Esophagus muscularis mucosa (tissue), 4 donors: ENCODE measurements around the gene PLEKHG4B. TPM values are rescaled to one million over a fixed set of nuclear protein-coding genes. Genes with fewer than 3 reads are reported as not detected.

Experiments
- DNase-seq: peaks from one replicate; pipeline ENCODE4 v3.0.0-alpha.2; 2017; ENCODE audit errors: extremely low spot score
- H3K27ac ChIP-seq, 4 donors: fragments of 200-600 bp; sonication (generic); replicated peaks in 1 of 4; 1 replicate in 3 of 4; 2 replicates in 1 of 4; pipeline ENCODE4 v1.5.1; 2016 to 2019; ENCODE audit warnings: mild to moderate bottlenecking in 1 of 4
- H3K27me3 ChIP-seq, 4 donors: fragments of 200-600 bp; sonication (generic); one replicate each; pipeline versions ENCODE4 v1.5.1 to v1.6.0; 2016 to 2019
- H3K36me3 ChIP-seq, 4 donors: fragments of 200-600 bp; sonication (generic); one replicate each; pipeline ENCODE4 v1.5.1; 2016 to 2019
- H3K4me1 ChIP-seq, 4 donors: fragments of 200-600 bp; sonication (generic); one replicate each; pipeline ENCODE4 v1.5.1; 2016 to 2019
- H3K4me3 ChIP-seq, 4 donors: fragments of 200-600 bp; sonication (generic); 1 replicate in 2 of 4; 2 replicates in 2 of 4; pipeline ENCODE4 v1.5.1; 2016 to 2019; ENCODE audit warnings: mild to moderate bottlenecking in 4 of 4, moderate library complexity in 1 of 4
- H3K9me3 ChIP-seq, 4 donors: fragments of 200-600 bp; sonication (generic); 1 replicate in 3 of 4; 2 replicates in 1 of 4; pipeline ENCODE4 v1.5.1; 2016 to 2019
- EP300 ChIP-seq: sonication (generic); formaldehyde crosslinking; IDR thresholded peaks from one replicate; pipeline ENCODE4 v1.6.1; 2017; ENCODE audit warnings: antibody characterized with exemption
- POLR2A ChIP-seq: fragments of 450-650 bp; IDR thresholded peaks from one replicate; pipeline ENCODE4 v1.6.1; 2017; ENCODE audit warnings: antibody characterized with exemption, moderate library complexity, mild to moderate bottlenecking, low read depth
- POLR2AphosphoS5 ChIP-seq, 2 donors: sonication (generic); formaldehyde crosslinking; IDR thresholded peaks; one replicate each; pipeline ENCODE4 v1.6.1; 2017; ENCODE audit warnings: antibody characterized with exemption in 2 of 2
- WGBS: methylation state at CpG from one replicate; pipeline ENCODE4 v1.1.5; 2018; 5-methylcytosine and 5-hydroxymethylcytosine counted together
- intact Hi-C: fragments of 100-400 bp; cut with DNase I; formaldehyde crosslinking; loops from one replicate; pipeline ENCODE4 v1.15.1; 2023
- total RNA-seq, 4 donors: library from RNA; depleted of rRNA; stranded (reverse); fragments of >200 nt; gene quantifications; one replicate each; pipeline versions ENCODE4 v1.1.0 to v1.2.1, GENCODE V29; 2016
- TF ChIP-seq, protein P1 (sequence below), 3 experiments: fragments of 200-600 bp in 2 of 3; fragments of 450-650 bp in 1 of 3; sonication (generic) in 2 of 3; IDR thresholded peaks; one replicate each; pipeline ENCODE4 v1.5.1; 2017 to 2019; ENCODE audit warnings: antibody characterized with exemption in 3 of 3, mild to moderate bottlenecking in 2 of 3, moderate library complexity in 1 of 3

PLEKHG4B gene
- total RNA-seq, 4 donors from 2014 or later, result under 0.01 to 0.46 TPM; not detected in 2

GRCh38 chr5:106587-106986 lies 14.6 kb downstream of the PLEKHG4B start:
- H3K36me3 ChIP-seq, result no peaks in the 10 kb centered on the region
- no peak overlapping the region for H3K4me3 ChIP-seq
- no peak overlapping the region for H3K27ac ChIP-seq
- TF ChIP-seq, protein P1, sequence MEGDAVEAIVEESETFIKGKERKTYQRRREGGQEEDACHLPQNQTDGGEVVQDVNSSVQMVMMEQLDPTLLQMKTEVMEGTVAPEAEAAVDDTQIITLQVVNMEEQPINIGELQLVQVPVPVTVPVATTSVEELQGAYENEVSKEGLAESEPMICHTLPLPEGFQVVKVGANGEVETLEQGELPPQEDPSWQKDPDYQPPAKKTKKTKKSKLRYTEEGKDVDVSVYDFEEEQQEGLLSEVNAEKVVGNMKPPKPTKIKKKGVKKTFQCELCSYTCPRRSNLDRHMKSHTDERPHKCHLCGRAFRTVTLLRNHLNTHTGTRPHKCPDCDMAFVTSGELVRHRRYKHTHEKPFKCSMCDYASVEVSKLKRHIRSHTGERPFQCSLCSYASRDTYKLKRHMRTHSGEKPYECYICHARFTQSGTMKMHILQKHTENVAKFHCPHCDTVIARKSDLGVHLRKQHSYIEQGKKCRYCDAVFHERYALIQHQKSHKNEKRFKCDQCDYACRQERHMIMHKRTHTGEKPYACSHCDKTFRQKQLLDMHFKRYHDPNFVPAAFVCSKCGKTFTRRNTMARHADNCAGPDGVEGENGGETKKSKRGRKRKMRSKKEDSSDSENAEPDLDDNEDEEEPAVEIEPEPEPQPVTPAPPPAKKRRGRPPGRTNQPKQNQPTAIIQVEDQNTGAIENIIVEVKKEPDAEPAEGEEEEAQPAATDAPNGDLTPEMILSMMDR (IDR thresholded peaks at IDR 0.05), result no peak
- no peak for TF ChIP-seq POLR2AphosphoS5 (IDR thresholded peaks at IDR 0.05)
- TF ChIP-seq POLR2A, result no peak
- TF ChIP-seq EP300, result no peak
- DNase-seq, result peak; percentile 89
- no peaks in the 10 kb centered on the region for H3K4me1 ChIP-seq
- peaks cover 0 to 48% (median 0%) of the 10 kb centered on the region in 4 donors for H3K27me3 ChIP-seq
- no peaks in the 10 kb centered on the region for H3K9me3 ChIP-seq
- 79% methylated on average over 12 of the region's 13 CpGs for WGBS
- intact Hi-C loops, result no loop called here

- no peak overlapping the region for H3K27ac ChIP-seq
- TF ChIP-seq, protein P1 (IDR thresholded peaks at IDR 0.05), result no peak
- TF ChIP-seq POLR2AphosphoS5 (IDR thresholded peaks at IDR 0.05), result no peak
- TF ChIP-seq EP300, result no peak
- no peak for TF ChIP-seq POLR2A
- peak; percentile 84 for DNase-seq
- no peaks in the 10 kb centered on the region for H3K9me3 ChIP-seq
- no peak overlapping the region for H3K4me3 ChIP-seq
- no peaks in the 10 kb centered on the region for H3K4me1 ChIP-seq
- H3K27me3 ChIP-seq, result peaks cover 0 to 45% (median 0%) of the 10 kb centered on the region in 4 donors
- 100% methylated on average over 2 of the region's 6 CpGs for WGBS
- H3K36me3 ChIP-seq, result no peaks in the 10 kb centered on the region
- intact Hi-C loops, result no loop called here
Measured at GRCh38 chr5:107526-107925, 15.6 kb downstream of the PLEKHG4B start.

GRCh38 chr5:109826-110225 lies 17.9 kb downstream of the PLEKHG4B start:
- peaks cover 0 to 41% (median 0%) of the 10 kb centered on the region in 4 donors for H3K27me3 ChIP-seq
- no peaks in the 10 kb centered on the region for H3K9me3 ChIP-seq
- TF ChIP-seq, protein P1 (IDR thresholded peaks at IDR 0.05), result no peak
- TF ChIP-seq POLR2A (no peak), POLR2AphosphoS5 (IDR thresholded peaks at IDR 0.05) (no peak), EP300 (no peak)
- no peaks in the 10 kb centered on the region for H3K36me3 ChIP-seq
- intact Hi-C loops, result no loop called here
- H3K27ac ChIP-seq, result no peak overlapping the region
- H3K4me1 ChIP-seq, result no peaks in the 10 kb centered on the region
- no peak overlapping the region for H3K4me3 ChIP-seq
- DNase-seq, result no peak
- 94% methylated on average over 14 of the region's 14 CpGs for WGBS

DNA sequence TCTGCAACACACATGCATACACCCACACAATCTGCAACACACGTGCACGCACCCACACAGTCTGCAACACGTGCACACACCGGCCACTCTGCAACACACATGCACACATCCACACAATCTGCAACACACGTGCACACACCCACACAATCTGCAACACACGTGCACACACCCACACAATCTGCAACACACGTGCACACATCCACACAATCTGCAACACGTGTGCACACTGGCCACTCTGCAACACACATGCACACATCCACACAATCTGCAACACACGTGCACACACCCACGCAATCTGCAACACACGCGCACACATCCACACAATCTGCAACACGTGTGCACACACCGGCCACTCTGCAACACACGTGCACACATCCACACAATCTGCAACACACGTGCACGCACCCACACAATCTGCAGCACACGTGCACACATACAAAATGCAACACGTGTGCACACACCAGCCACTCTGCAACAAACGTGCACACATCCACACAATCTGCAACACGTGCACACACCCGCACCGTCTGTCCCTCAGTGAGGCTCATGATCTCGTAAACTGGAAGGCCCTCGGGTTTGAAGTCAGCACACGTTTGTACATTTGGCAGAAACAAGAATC lies 18.4 kb downstream of the PLEKHG4B start:
- Histone ChIP-seq H3K4me1 (no peaks in the 10 kb centered on the region), H3K4me3 (no peak overlapping the region), H3K27me3 (peaks cover 0 to 41% (median 0%) of the 10 kb centered on the region in 4 donors), H3K36me3 (no peaks in the 10 kb centered on the region), H3K9me3 (peaks cover 0 to 5% (median 0%) of the 10 kb centered on the region in 4 donors), H3K27ac (no peak overlapping the region)
- WGBS, result 90% methylated on average over 26 of the region's 26 CpGs
- DNase-seq, result peak; percentile 42
- TF ChIP-seq POLR2A (no peak), EP300 (no peak)
- intact Hi-C loops, result no loop called here

- WGBS, result 90% methylated on average over 2 of the region's 5 CpGs
Measured at GRCh38 chr5:111171-111570, 19.2 kb downstream of the PLEKHG4B start.

More at GRCh38 chr5:111171-111570, 19.2 kb downstream of the PLEKHG4B start:
- Histone ChIP-seq H3K4me3 (no peak overlapping the region), H3K36me3 (no peaks in the 10 kb centered on the region), H3K9me3 (peaks cover 0 to 6% (median 0%) of the 10 kb centered on the region in 4 donors), H3K27ac (no peak overlapping the region), H3K27me3 (peaks cover 0 to 33% (median 0%) of the 10 kb centered on the region in 4 donors), H3K4me1 (no peaks in the 10 kb centered on the region)
- intact Hi-C loops, result no loop called here
- DNase-seq, result peak; percentile 85
- TF ChIP-seq POLR2A, result no peak
- TF ChIP-seq, protein P1 (IDR thresholded peaks at IDR 0.05), result no peak
- TF ChIP-seq EP300, result no peak
- no peak for TF ChIP-seq POLR2AphosphoS5 (IDR thresholded peaks at IDR 0.05)
